ENCODE measurements around the gene LARP7. TPM values are rescaled to one million over a fixed set of nuclear protein-coding genes. Genes with fewer than 3 reads are reported as not detected.

The LARP7 gene
- total and polyA plus RNA-seq, 2 of the 8 experiments (the other 6 are each of a cell fraction or from before 2014, with no cell fraction given): 9.3 to 38.3 TPM

- Histone ChIP-seq H3K4me3 (ENCODE audit: extremely low read depth in 1 of 4, insufficient read depth in 2 of 4, low read depth in 3 of 4, low read length in 4 of 4) (peak overlapping the region; percentile 94 to 100 (median 100)), H3K4me1 (replicated peaks in 1 of 4; ENCODE audit: control insufficient read depth in 3 of 4, insufficient read depth in 4 of 4, low read length in 3 of 4) (peaks cover 0 to 8% (median 1%) of the 10 kb centered on the region in 4 experiments; a peak in 2 of 7 replicates), H3K36me3 (ENCODE audit: control insufficient read depth in 2 of 4, insufficient read depth in 4 of 4, low read length in 3 of 4) (peaks cover 9 to 45% (median 25%) of the 10 kb centered on the region in 4 experiments; a peak in 6 of 8 replicates), H2BK120ac (replicated peaks; ENCODE audit: low read depth, low read length) (no peak overlapping the region), H3K4me2 (ENCODE audit: insufficient read depth in 1 of 2, low read depth in 2 of 2, low read length in 2 of 2) (peak overlapping the region; percentile 44 to 55), H3K9me3 (ENCODE audit: insufficient read depth in 2 of 2, low read depth in 1 of 2, low read length in 1 of 2) (no peaks in the 10 kb centered on the region), H4K91ac (replicated peaks; ENCODE audit: insufficient read length, low read length) (no peak overlapping the region), H3K27ac (ENCODE audit: low read depth, low read length) (peak overlapping the region; percentile 95), H3K79me1 (ENCODE audit: low read depth, low read length) (peaks cover 4% of the 10 kb centered on the region; the same call in 1 of the 2 replicates), H4K20me1 (replicated peaks in 1 of 2; ENCODE audit: control insufficient read depth in 1 of 2, insufficient read depth in 2 of 2, low read length in 2 of 2) (no peaks in the 10 kb centered on the region), H3K23me2 (ENCODE audit: low read depth, low read length) (peaks cover 2% of the 10 kb centered on the region; the same call in 1 of the 2 replicates), H4K8ac (ENCODE audit: extremely low read depth, insufficient read depth, low read length) (no peak overlapping the region), H2BK5ac (ENCODE audit: low read depth, low read length) (peak overlapping the region; percentile 77; the same call in 1 of the 2 replicates), H3K23ac (ENCODE audit: insufficient read length) (no peak overlapping the region), H3K9ac (replicated peaks in 1 of 4; ENCODE audit: extremely low read depth in 1 of 4, low read depth in 3 of 4, low read length in 3 of 4) (peak overlapping the region; percentile 92 to 99 (median 98)), H3K4ac (replicated peaks; ENCODE audit: insufficient read length, low read depth, low read length) (peak overlapping the region; percentile 76), H2BK15ac (ENCODE audit: low read length) (no peak overlapping the region), H4K5ac (ENCODE audit: insufficient read length, low read depth, low read length) (peak overlapping the region; percentile 86), H2BK12ac (ENCODE audit: low read depth, low read length) (no peak overlapping the region), H2AFZ (ENCODE audit: low read length) (no peak overlapping the region), H3K14ac (ENCODE audit: insufficient read length) (peak overlapping the region; percentile 99), H2BK20ac (ENCODE audit: low read length) (no peak overlapping the region), H2AK5ac (ENCODE audit: low read depth, low read length) (no peak overlapping the region), H3K18ac (ENCODE audit: extremely low read depth, low read length) (peak overlapping the region; percentile 66; the same call in 1 of the 2 replicates), H3K27me3 (replicated peaks in 1 of 4; ENCODE audit: control insufficient read depth in 3 of 4, extremely low read depth in 1 of 4, insufficient read depth in 3 of 4, low read length in 3 of 4) (no peaks in the 10 kb centered on the region), H3K56ac (replicated peaks; ENCODE audit: insufficient read length, low read depth, low read length) (peak overlapping the region; percentile 18), H3K79me2 (ENCODE audit: control insufficient read depth in 1 of 2, insufficient read depth in 2 of 2, low read length in 2 of 2) (peaks cover under 1 to 52% of the 10 kb centered on the region in 2 experiments; a peak in 2 of 4 replicates)
- ChIA-PET POLR2A (ENCODE audit: partially characterized antibody) (interaction anchor here (0.8 to 9.8 kb wide), 34 partner anchors 11 to 300 kb away, joined by 3 to 612 read pairs (median 12); partner anchors contain the start of genes LARP7 and ZGRF1), CTCF (ENCODE audit: partially characterized antibody) (interaction anchor here (0.6 to 3.8 kb wide), 12 partner anchors 9 to 292 kb away, joined by 3 to 17 read pairs (median 4); partner anchors contain the start of gene LARP7)
- WGBS, 2 experiments (ENCODE audit: extremely low coverage in 1 of 2, insufficient coverage in 1 of 2, insufficient read length in 1 of 2, insufficient replicate concordance in 2 of 2, low coverage in 1 of 2, low lambda C conversion rate in 2 of 2, missing lambda C conversion rate in 1 of 2): 0% methylated on average over 6 of the region's 6 CpGs; no CpG with 5 or more reads in 1 of the 2 experiments
- DNase-seq (ENCODE audit: low read depth in 1 of 2, low spot score in 2 of 2): no peak
- no peak for FAIRE-seq
- TF ChIP-seq YY1 (IDR thresholded peaks at IDR 0.05; ENCODE audit: low read depth, low read length) (no peak), RBBP5 (IDR thresholded peaks at IDR 0.05; ENCODE audit: borderline replicate concordance, low read depth, low read length) (no peak), ASH2L (IDR thresholded peaks at IDR 0.05; ENCODE audit: low read length) (peak; percentile 61), TBP (IDR thresholded peaks at IDR 0.05; ENCODE audit: low read depth, low read length) (peak; percentile 16; the same call in 1 of the 2 replicates), EGR1 (IDR thresholded peaks at IDR 0.05; ENCODE audit: borderline replicate concordance, low read depth, low read length) (0 out of 2 replicates have a peak, but pooled peaks have one; percentile 52), TAF1 (IDR thresholded peaks at IDR 0.05; ENCODE audit: low read depth, low read length) (peak; percentile 61), SP4 (IDR thresholded peaks at IDR 0.05; ENCODE audit: low read length) (0 out of 2 replicates have a peak, but pooled peaks have one; percentile 10), TAF7 (optimal IDR thresholded peaks at IDR 0.05; ENCODE audit: borderline replicate concordance, low read depth, low read length) (peak; percentile 96), POLR2A (IDR thresholded peaks at IDR 0.05; ENCODE audit: control extremely low read depth in 1 of 2, low read depth in 2 of 2, low read length in 2 of 2) (peak; percentile 86 to 96), CHD1 (IDR thresholded peaks at IDR 0.05; ENCODE audit: low read depth, low read length) (peak; percentile 87), POLR2AphosphoS5 (IDR thresholded peaks at IDR 0.05; ENCODE audit: low read depth, low read length) (peak; percentile 97)
These were observed 9.9 kb downstream of the LARP7 start for GRCh38 chr4:112646632-112647537.

All from H1 (cell line).